Astrocyte (in vitro differentiated cells and primary cell): ENCODE data around the gene COL4A4. TPM values are rescaled to one million over a fixed set of nuclear protein-coding genes. Genes with fewer than 3 reads are reported as not detected.

ENCODE experiments used
- DNase-seq: peaks from one replicate; pipeline ENCODE4 v3.0.0-alpha.2; 2010; ENCODE audit warnings: low read depth
- FAIRE-seq: peaks from 2 replicates; lab custom pipeline; 2011; peaks lifted over from hg19 to GRCh38; lab: Jason Lieb, UNC
- H2AFZ ChIP-seq: 2 replicates; pipeline ENCODE4 v1.6.0; 2012; ENCODE audit warnings: low read depth, low read length, inconsistent platforms
- H3K27ac ChIP-seq: 2 replicates; pipeline ENCODE4 v1.5.1; 2011; ENCODE audit warnings: low read depth, low read length, inconsistent platforms
- H3K27me3 ChIP-seq: 2 replicates; pipeline ENCODE4 v1.6.0; 2011; ENCODE audit warnings: low read length, inconsistent platforms; ENCODE audit not compliant: insufficient read depth
- H3K36me3 ChIP-seq: 2 replicates; pipeline ENCODE4 v1.5.1; 2011; ENCODE audit warnings: low read length, inconsistent platforms; ENCODE audit not compliant: insufficient read depth
- H3K4me1 ChIP-seq: 2 replicates; pipeline ENCODE4 v1.5.1; 2011; ENCODE audit warnings: low read length, inconsistent platforms; ENCODE audit not compliant: insufficient read depth
- H3K4me2 ChIP-seq: 2 replicates; pipeline ENCODE4 v1.6.0; 2012; ENCODE audit warnings: low read length, inconsistent platforms
- H3K4me3 ChIP-seq: 2 replicates; pipeline ENCODE4 v1.5.1; 2011; ENCODE audit warnings: low read depth, mild to moderate bottlenecking, low read length, inconsistent platforms; ENCODE audit not compliant: insufficient read depth
- H3K79me2 ChIP-seq: 2 replicates; pipeline ENCODE4 v1.6.0; 2012; ENCODE audit warnings: mild to moderate bottlenecking, low read length, inconsistent platforms; ENCODE audit not compliant: insufficient read depth
- H3K9ac ChIP-seq: 2 replicates; pipeline ENCODE4 v1.6.0; 2012; ENCODE audit warnings: mild to moderate bottlenecking, low read length, inconsistent platforms
- H3K9me3 ChIP-seq: 2 replicates; pipeline ENCODE4 v1.5.1; 2012; ENCODE audit warnings: low read depth, mild to moderate bottlenecking, low read length, inconsistent platforms; ENCODE audit not compliant: insufficient read depth
- H4K20me1 ChIP-seq: 2 replicates; pipeline ENCODE4 v1.6.0; 2012; ENCODE audit warnings: low read length, inconsistent platforms; ENCODE audit not compliant: insufficient read depth
- H3K27ac Mint-ChIP-seq: one replicate; pipeline ENCODE4 v1.8.0; 2021; ENCODE audit warnings: mild to moderate bottlenecking, mixed read lengths; ENCODE audit not compliant: unreplicated experiment
- H3K27me3 Mint-ChIP-seq: one replicate; pipeline ENCODE4 v1.8.0; 2021; ENCODE audit warnings: low read depth, mixed read lengths; ENCODE audit not compliant: unreplicated experiment
- H3K36me3 Mint-ChIP-seq: one replicate; pipeline ENCODE4 v1.8.0; 2021; ENCODE audit warnings: low read depth, mixed read lengths; ENCODE audit not compliant: unreplicated experiment
- H3K4me1 Mint-ChIP-seq: one replicate; pipeline ENCODE4 v1.8.0; 2021; ENCODE audit warnings: low read depth, mixed read lengths; ENCODE audit not compliant: unreplicated experiment
- H3K4me3 Mint-ChIP-seq: one replicate; pipeline ENCODE4 v1.8.0; 2021; ENCODE audit warnings: mild to moderate bottlenecking, moderate library complexity, mixed read lengths; ENCODE audit not compliant: unreplicated experiment
- H3K9me3 Mint-ChIP-seq: one replicate; pipeline ENCODE4 v1.8.0; 2021; ENCODE audit warnings: mild to moderate bottlenecking, mixed read lengths; ENCODE audit not compliant: unreplicated experiment
- CTCF ChIP-seq: IDR thresholded peaks from 2 replicates; pipeline ENCODE4 v1.5.1; 2011; ENCODE audit warnings: low read depth, mild to moderate bottlenecking, inconsistent platforms, low read length, moderate library complexity; ENCODE audit not compliant: insufficient read depth
- EZH2 ChIP-seq: IDR thresholded peaks from 2 replicates; pipeline ENCODE4 v1.6.1; 2012; ENCODE audit warnings: mild to moderate bottlenecking, low read length, inconsistent platforms; ENCODE audit not compliant: insufficient read depth
- total RNA-seq: library from RNA; stranded (reverse); gene quantifications from 2 replicates; pipeline ENCODE4 v1.2.1, GENCODE V29; 2021

Gene COL4A4
- total RNA-seq, 1 donor from 2014 or later = 0.36 TPM

- H3K36me3 Mint-ChIP-seq = peaks cover 7% of the 10 kb centered on the region
- no peaks in the 10 kb centered on the region for H3K9me3 Mint-ChIP-seq
- no peak overlapping the region for H3K4me3 Mint-ChIP-seq
- no peaks in the 10 kb centered on the region for H3K4me1 Mint-ChIP-seq
- H3K9ac ChIP-seq = no peak overlapping the region
- no peak overlapping the region for H3K27ac ChIP-seq
- no peak overlapping the region for H2AFZ ChIP-seq
- H4K20me1 ChIP-seq = no peaks in the 10 kb centered on the region
- no peak for FAIRE-seq
- H3K4me1 ChIP-seq = no peaks in the 10 kb centered on the region
- H3K27me3 ChIP-seq = no peaks in the 10 kb centered on the region
- no peaks in the 10 kb centered on the region for H3K36me3 ChIP-seq
- TF ChIP-seq EZH2 (no peak), CTCF (no peak)
- no peaks in the 10 kb centered on the region for H3K9me3 ChIP-seq
- no peak overlapping the region for H3K27ac Mint-ChIP-seq
- no peak overlapping the region for H3K4me2 ChIP-seq
- no peak for DNase-seq
- no peaks in the 10 kb centered on the region for H3K27me3 Mint-ChIP-seq
- H3K4me3 ChIP-seq = no peak overlapping the region
- no peaks in the 10 kb centered on the region for H3K79me2 ChIP-seq
Measured at GRCh38 chr2:226983895-226984749, 179.9 kb downstream of the COL4A4 start.

DNA sequence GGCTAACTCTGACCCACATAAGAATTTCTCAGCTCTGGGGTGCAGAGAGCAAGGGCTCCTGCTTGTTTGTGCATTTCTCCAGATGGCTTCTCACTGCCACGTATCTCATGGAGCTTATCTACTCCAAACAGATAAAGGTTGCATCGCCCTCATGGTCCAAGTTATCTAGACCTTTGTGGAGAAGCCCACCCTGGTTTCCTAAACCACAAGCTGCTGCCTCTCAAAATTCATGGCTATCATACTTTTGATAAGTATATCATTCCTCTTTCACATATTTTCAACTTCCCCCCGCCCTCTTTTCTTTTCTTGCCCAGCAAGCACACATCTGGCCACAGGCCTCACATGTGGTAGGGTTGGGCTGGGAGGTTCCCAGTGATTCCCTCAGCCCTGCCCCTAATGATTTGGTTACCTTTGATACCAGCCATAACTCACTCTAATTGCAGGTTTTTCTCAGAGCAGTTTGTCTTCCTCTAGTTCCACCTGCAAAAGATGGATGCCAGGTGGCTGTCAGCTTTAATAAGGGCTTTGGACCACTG lies 182.1 kb downstream of the COL4A4 start:
- no peaks in the 10 kb centered on the region for H3K27me3 Mint-ChIP-seq
- H4K20me1 ChIP-seq = no peaks in the 10 kb centered on the region
- H3K79me2 ChIP-seq = no peaks in the 10 kb centered on the region
- H3K4me3 Mint-ChIP-seq = no peak overlapping the region
- no peak overlapping the region for H3K4me3 ChIP-seq
- no peak overlapping the region for H3K27ac ChIP-seq
- no peaks in the 10 kb centered on the region for H3K27me3 ChIP-seq
- peaks cover 4% of the 10 kb centered on the region for H3K36me3 Mint-ChIP-seq
- DNase-seq (no peak), FAIRE-seq (no peak)
- H3K27ac Mint-ChIP-seq = no peak overlapping the region
- TF ChIP-seq EZH2 (no peak), CTCF (no peak)
- H3K36me3 ChIP-seq = no peaks in the 10 kb centered on the region
- H3K4me2 ChIP-seq = no peak overlapping the region
- H3K4me1 Mint-ChIP-seq = peaks cover 13% of the 10 kb centered on the region
- no peaks in the 10 kb centered on the region for H3K9me3 ChIP-seq
- H2AFZ ChIP-seq = no peak overlapping the region
- no peak overlapping the region for H3K9ac ChIP-seq
- peaks cover 6% of the 10 kb centered on the region for H3K4me1 ChIP-seq
- H3K9me3 Mint-ChIP-seq = no peaks in the 10 kb centered on the region

GRCh38 chr2:226979004-226979403 lies 185.0 kb downstream of the COL4A4 start:
- Mint-ChIP-seq H3K4me1 (peaks cover 13% of the 10 kb centered on the region), H3K27me3 (no peaks in the 10 kb centered on the region), H3K9me3 (no peaks in the 10 kb centered on the region), H3K36me3 (peaks cover 8% of the 10 kb centered on the region), H3K27ac (no peak overlapping the region), H3K4me3 (no peak overlapping the region)
- no peak for DNase-seq
- Histone ChIP-seq H3K4me2 (no peak overlapping the region), H3K36me3 (no peaks in the 10 kb centered on the region), H3K79me2 (no peaks in the 10 kb centered on the region), H3K27ac (no peak overlapping the region), H3K9me3 (no peaks in the 10 kb centered on the region), H3K4me1 (peaks cover 6% of the 10 kb centered on the region), H3K9ac (no peak overlapping the region), H2AFZ (no peak overlapping the region), H4K20me1 (no peaks in the 10 kb centered on the region), H3K27me3 (no peaks in the 10 kb centered on the region), H3K4me3 (no peak overlapping the region)
- no peak for FAIRE-seq
- TF ChIP-seq EZH2 (no peak), CTCF (no peak)
